Stimulated activated naive B cell treated with anti-CD40 and anti-IgM and Interleukin-4, amounts not matched to agents 10 μg/mL and 1 μg/mL and 100 μg/mL, for 72 hours (primary cell): ENCODE measurements around the gene KIAA1671.

Source experiments
- ATAC-seq, 2 donors: fragments of 150-1000 bp; cut with Tn5 transposase; replicated peaks; 2 replicates each; pipeline ENCODE4 v1.10.0; 2021; ENCODE audit warnings: moderate library complexity in 1 of 2
- DNase-seq: peaks from one replicate; pipeline ENCODE4 v3.0.0; 2021
- H3K27ac Mint-ChIP-seq: one replicate; pipeline ENCODE4 v1.8.0; 2022; ENCODE audit warnings: mild to moderate bottlenecking, mixed read lengths
- H3K27me3 Mint-ChIP-seq, 2 donors: one replicate each; pipeline ENCODE4 v1.8.0; 2022; ENCODE audit warnings: mixed read lengths in 2 of 2
- H3K36me3 Mint-ChIP-seq, 2 donors: one replicate each; pipeline ENCODE4 v1.8.0; 2022; ENCODE audit warnings: mixed read lengths in 2 of 2, mild to moderate bottlenecking in 1 of 2
- H3K4me1 Mint-ChIP-seq, 2 donors: one replicate each; pipeline ENCODE4 v1.8.0; 2022; ENCODE audit warnings: mixed read lengths in 2 of 2, mild to moderate bottlenecking in 1 of 2
- H3K4me3 Mint-ChIP-seq, 2 donors: one replicate each; pipeline ENCODE4 v1.8.0; 2022; ENCODE audit warnings: mild to moderate bottlenecking in 2 of 2, mixed read lengths in 2 of 2, moderate library complexity in 1 of 2
- H3K9me3 Mint-ChIP-seq, 2 donors: one replicate each; pipeline ENCODE4 v1.8.0; 2022; ENCODE audit warnings: mixed read lengths in 2 of 2, mild to moderate bottlenecking in 1 of 2

KIAA1671 gene

DNA sequence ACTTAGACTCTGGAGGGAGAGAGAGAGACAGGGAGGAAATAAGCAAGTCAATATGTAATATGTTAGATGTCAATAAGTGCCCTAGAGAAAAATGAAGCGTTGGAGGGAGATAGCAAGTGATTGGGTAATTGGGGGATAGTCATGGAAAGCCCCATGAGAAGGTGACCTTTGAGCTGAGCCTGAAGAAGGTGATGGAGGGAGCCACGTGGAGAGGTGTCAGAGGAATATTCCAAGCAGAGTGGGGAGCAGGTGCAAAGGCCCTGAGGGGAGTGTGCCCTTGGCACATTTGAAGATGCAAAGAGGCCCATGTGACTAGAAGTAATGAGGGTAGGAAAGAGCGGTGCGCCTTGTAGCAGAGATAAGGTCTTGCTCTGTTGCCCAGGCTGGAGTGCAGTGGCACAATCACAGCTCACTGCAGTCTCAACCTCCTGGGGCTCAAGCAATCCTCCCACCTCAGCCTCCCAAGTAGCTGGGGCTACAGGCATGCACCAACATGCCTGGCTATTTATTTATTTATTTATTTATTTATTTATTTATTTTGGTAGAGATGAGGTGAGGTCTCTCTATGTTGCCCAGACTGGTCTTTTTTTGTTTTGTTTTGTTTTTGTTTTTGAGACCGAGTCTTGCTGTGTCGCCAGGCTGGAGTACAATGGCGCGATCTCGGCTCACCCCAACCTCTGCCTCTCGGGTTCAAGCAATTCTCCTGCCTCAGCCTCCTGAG lies 8.1 kb upstream of the KIAA1671 start:
- DNase-seq (no peak), ATAC-seq (no peak)
- H3K4me3 Mint-ChIP-seq, result no peak overlapping the region
- H3K4me1 Mint-ChIP-seq, result peaks cover 0 to 1% of the 10 kb centered on the region in 2 donors
- no peaks in the 10 kb centered on the region for H3K9me3 Mint-ChIP-seq
- no peaks in the 10 kb centered on the region for H3K36me3 Mint-ChIP-seq
- peaks cover 34 to 36% of the 10 kb centered on the region in 2 donors for H3K27me3 Mint-ChIP-seq
- no peak overlapping the region for H3K27ac Mint-ChIP-seq

DNA sequence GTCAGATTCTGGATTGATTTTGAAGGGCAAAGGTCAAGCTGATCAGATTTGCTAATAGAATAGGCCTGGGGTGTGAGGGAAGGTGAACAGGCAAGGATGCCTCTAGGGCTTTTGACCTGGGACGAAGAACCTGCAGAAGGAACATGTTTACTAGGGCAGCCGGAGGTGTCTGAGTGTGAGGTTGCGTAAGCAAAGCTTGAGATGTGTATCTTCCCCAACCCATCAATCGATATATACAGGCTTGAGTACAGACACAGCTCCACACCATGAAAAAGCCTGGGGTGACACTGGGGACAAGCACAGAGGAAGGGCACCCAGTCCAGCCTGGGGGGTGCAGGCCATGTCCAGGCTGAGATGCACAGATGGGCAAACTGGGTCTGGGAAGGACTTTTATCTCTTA lies 7.1 kb upstream of the KIAA1671 start:
- no peak for DNase-seq
- peaks cover 0 to 4% of the 10 kb centered on the region in 2 donors for H3K4me1 Mint-ChIP-seq
- H3K27ac Mint-ChIP-seq, result no peak overlapping the region
- H3K4me3 Mint-ChIP-seq, result no peak overlapping the region
- no peaks in the 10 kb centered on the region for H3K9me3 Mint-ChIP-seq
- H3K36me3 Mint-ChIP-seq, result no peaks in the 10 kb centered on the region
- ATAC-seq, result no peak
- peaks cover 44 to 46% of the 10 kb centered on the region in 2 donors for H3K27me3 Mint-ChIP-seq

GRCh38 chr22:24947383-24947782 lies 5.1 kb upstream of the KIAA1671 start:
- Mint-ChIP-seq H3K4me3 (no peak overlapping the region), H3K36me3 (peaks cover 0 to 3% of the 10 kb centered on the region in 2 donors), H3K4me1 (peaks cover 8% of the 10 kb centered on the region in 2 donors), H3K27ac (no peak overlapping the region), H3K27me3 (peaks cover 62 to 63% of the 10 kb centered on the region in 2 donors), H3K9me3 (no peaks in the 10 kb centered on the region)
- no peak for ATAC-seq
- no peak for DNase-seq

DNA sequence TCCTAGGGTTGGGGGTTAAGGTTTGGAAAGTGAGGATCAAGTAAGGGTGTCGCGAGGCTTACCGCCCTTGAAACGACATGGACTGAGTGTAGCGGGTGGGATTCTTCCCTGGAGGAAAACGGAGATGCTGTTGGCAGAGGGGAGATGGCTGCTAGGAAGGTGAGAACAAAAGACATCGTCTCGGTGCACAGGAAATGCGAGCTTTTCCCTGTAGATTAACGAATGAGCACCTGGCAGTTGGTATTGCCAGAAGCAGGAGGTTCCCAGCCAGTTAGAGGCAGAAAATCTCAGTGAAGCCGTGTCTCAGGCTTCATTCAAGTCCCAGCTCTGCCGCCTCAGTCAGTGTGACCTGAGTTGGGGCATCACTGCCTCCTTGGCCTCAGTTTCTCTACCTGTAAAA lies 4.6 kb upstream of the KIAA1671 start:
- H3K36me3 Mint-ChIP-seq, result peaks cover 0 to 3% of the 10 kb centered on the region in 2 donors
- ATAC-seq (no peak), DNase-seq (no peak)
- H3K4me1 Mint-ChIP-seq, result peaks cover 8 to 9% of the 10 kb centered on the region in 2 donors
- peaks cover 63 to 65% of the 10 kb centered on the region in 2 donors for H3K27me3 Mint-ChIP-seq
- no peak overlapping the region for H3K27ac Mint-ChIP-seq
- H3K4me3 Mint-ChIP-seq, result no peak overlapping the region
- no peaks in the 10 kb centered on the region for H3K9me3 Mint-ChIP-seq

DNA sequence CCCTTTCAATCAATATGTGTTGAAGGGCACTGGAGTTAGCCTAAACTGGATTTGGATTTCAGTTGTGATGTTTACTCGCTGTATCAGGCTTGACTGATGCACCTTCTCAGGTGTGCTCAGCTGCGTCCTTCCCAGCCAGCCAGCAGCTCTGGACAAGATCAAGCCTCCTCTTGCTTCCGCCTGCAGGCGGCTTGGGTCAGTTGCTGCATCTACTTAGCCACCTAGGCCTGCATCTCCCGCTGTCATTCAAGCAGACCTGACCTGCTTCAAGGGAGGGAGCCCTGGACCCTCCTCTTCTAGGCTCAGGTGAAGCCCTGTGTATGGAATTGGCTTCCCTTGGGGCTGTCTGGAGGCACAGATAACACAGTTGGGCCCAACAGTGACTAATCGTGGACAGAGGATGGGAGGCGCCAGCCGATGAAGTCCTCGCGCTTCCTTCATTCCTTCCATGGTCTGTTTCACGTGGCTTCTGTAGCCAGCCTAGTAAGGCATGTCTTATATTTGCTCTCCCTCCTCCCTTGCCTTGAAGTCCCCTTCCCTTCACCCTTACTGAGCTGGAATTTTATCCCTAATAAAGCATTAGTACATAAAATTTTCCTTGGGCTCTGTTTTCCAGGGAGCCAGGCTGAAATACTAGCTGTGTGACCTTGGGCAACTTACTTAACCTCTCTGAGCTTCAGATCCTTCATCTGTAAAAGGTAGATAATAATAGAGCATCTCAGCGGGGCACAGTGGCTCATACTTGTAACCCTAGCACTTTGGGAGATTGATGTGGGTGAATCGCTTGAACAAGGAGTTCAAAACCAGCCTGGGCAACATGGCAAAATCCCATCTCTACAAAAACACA lies 3.9 kb upstream of the KIAA1671 start:
- Mint-ChIP-seq H3K27ac (no peak overlapping the region), H3K9me3 (no peaks in the 10 kb centered on the region), H3K27me3 (peaks cover 69 to 71% of the 10 kb centered on the region in 2 donors), H3K4me3 (no peak overlapping the region), H3K4me1 (peaks cover 9 to 14% of the 10 kb centered on the region in 2 donors), H3K36me3 (peaks cover 0 to 3% of the 10 kb centered on the region in 2 donors)
- no peak for DNase-seq
- ATAC-seq, result no peak

DNA sequence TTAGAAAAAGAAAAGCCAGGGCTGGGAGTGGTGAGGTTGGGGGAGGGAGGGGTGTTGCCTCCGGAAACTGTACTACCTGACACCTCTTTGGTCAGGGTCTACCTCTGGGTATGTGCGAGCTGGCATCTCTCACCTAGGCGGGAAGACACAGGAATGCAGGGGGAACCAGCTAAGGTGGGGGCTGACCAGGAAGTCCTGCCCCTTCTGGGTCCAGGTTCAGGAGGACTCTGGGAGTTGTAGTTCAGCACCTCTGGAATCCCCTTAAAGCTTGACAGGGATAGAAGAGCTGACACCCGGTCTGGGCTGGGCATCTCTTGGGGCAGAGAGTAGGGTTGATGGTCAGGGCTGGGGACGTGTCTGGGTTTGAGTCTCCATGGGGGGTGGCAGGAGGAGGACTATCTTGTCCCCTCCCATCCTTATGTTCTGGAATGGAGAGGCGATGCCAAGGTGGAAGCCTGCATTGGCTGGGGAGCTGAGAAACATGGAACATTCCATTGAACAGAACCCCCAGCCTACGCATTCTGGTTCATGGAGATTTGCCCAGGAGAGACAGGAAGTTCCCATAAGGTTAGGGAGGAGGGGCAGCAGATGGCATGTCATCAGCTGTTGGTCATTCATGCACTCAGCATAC lies 2.1 kb upstream of the KIAA1671 start:
- H3K4me1 Mint-ChIP-seq, result peaks cover 11 to 14% of the 10 kb centered on the region in 2 donors
- DNase-seq (no peak), ATAC-seq (no peak)
- H3K4me3 Mint-ChIP-seq, result no peak overlapping the region
- H3K36me3 Mint-ChIP-seq, result peaks cover 0 to 3% of the 10 kb centered on the region in 2 donors
- no peak overlapping the region for H3K27ac Mint-ChIP-seq
- peaks cover 72 to 77% of the 10 kb centered on the region in 2 donors for H3K27me3 Mint-ChIP-seq
- no peaks in the 10 kb centered on the region for H3K9me3 Mint-ChIP-seq

GRCh38 chr22:24952837-24953383 lies 394 bp downstream of the KIAA1671 start:
- Mint-ChIP-seq H3K27me3 (peaks cover 75 to 76% of the 10 kb centered on the region in 2 donors), H3K4me1 (peaks cover 9 to 14% of the 10 kb centered on the region in 2 donors), H3K4me3 (peak overlapping the region; percentile 55 to 94), H3K36me3 (peaks cover 0 to 3% of the 10 kb centered on the region in 2 donors), H3K9me3 (no peaks in the 10 kb centered on the region), H3K27ac (no peak overlapping the region)
- ATAC-seq (no peak), DNase-seq (no peak)

- DNase-seq (no peak), ATAC-seq (no peak)
- Mint-ChIP-seq H3K27ac (no peak overlapping the region), H3K4me1 (peaks cover 9 to 14% of the 10 kb centered on the region in 2 donors), H3K27me3 (peaks cover 70% of the 10 kb centered on the region in 2 donors), H3K9me3 (no peaks in the 10 kb centered on the region), H3K4me3 (peak overlapping the region; percentile 59 to 94), H3K36me3 (peaks cover 0 to 3% of the 10 kb centered on the region in 2 donors)
These were observed 1.0 kb downstream of the KIAA1671 start for GRCh38 chr22:24953384-24954113.

DNA sequence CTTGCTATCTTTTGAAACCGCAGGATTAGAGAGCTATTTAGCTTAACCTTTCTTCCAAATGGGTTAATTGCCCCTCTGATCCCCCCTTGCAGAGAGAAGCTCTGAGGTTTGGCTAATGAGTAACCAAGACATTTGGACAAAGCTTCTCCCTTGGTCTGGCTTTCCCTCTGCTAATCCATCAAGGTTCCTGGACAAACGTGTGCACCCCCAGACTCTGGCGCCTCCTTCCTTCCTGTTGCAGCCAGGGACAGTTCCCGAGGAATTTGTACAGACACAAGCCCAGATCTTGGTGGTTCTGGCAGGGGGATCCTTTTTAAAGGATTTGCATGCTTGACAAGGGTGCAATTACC lies 1.6 kb downstream of the KIAA1671 start:
- peaks cover 0 to 3% of the 10 kb centered on the region in 2 donors for H3K36me3 Mint-ChIP-seq
- no peaks in the 10 kb centered on the region for H3K9me3 Mint-ChIP-seq
- H3K4me1 Mint-ChIP-seq, result peaks cover 9 to 14% of the 10 kb centered on the region in 2 donors
- ATAC-seq (no peak), DNase-seq (no peak)
- H3K27ac Mint-ChIP-seq, result no peak overlapping the region
- peaks cover 64 to 65% of the 10 kb centered on the region in 2 donors for H3K27me3 Mint-ChIP-seq
- no peak overlapping the region for H3K4me3 Mint-ChIP-seq

- DNase-seq (no peak), ATAC-seq (no peak)
- H3K27me3 Mint-ChIP-seq, result peaks cover 57% of the 10 kb centered on the region in 2 donors
- no peaks in the 10 kb centered on the region for H3K9me3 Mint-ChIP-seq
- no peak overlapping the region for H3K4me3 Mint-ChIP-seq
- H3K36me3 Mint-ChIP-seq, result peaks cover 0 to 3% of the 10 kb centered on the region in 2 donors
- peaks cover 9 to 14% of the 10 kb centered on the region in 2 donors for H3K4me1 Mint-ChIP-seq
- no peak overlapping the region for H3K27ac Mint-ChIP-seq
These were observed 2.3 kb downstream of the KIAA1671 start for GRCh38 chr22:24954856-24955255.

GRCh38 chr22:24957043-24957442 lies 4.5 kb downstream of the KIAA1671 start:
- Mint-ChIP-seq H3K4me3 (no peak overlapping the region), H3K36me3 (peaks cover 0 to 2% of the 10 kb centered on the region in 2 donors), H3K4me1 (peaks cover 4 to 9% of the 10 kb centered on the region in 2 donors), H3K27ac (no peak overlapping the region), H3K27me3 (peaks cover 37 to 41% of the 10 kb centered on the region in 2 donors), H3K9me3 (no peaks in the 10 kb centered on the region)
- DNase-seq (no peak), ATAC-seq (no peak)

DNA sequence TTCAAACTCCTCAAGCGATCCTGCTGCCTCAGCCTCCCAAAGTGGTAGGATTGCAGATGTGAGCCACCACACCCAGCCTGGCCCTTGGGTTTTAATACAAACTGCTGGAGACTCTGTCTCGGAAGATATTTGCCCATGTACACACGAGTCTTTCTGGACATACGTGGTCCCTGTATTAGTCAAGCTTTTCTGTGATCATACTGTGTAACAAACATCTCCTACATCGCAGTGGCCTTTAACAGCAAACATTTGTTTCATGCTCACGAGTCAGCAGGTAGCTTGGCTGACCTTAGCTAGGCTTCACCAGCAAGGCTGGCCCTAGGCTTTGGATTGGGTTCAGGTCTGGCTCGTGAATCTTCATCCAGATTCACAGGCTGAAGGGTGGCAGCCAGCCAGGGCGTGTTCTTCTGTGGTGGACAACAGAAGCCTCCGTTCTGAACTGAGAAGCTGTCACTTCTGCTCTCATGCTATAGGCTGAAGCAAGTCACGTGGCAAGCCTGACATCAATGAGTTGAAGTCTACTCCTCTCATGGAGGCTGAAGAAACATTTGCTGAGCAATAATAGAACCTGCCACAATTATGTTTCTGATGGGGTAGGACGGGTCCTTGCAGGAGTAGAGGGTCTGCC lies 8.8 kb downstream of the KIAA1671 start:
- H3K4me3 Mint-ChIP-seq, result no peak overlapping the region
- H3K27ac Mint-ChIP-seq, result no peak overlapping the region
- H3K4me1 Mint-ChIP-seq, result no peaks in the 10 kb centered on the region
- no peaks in the 10 kb centered on the region for H3K36me3 Mint-ChIP-seq
- H3K9me3 Mint-ChIP-seq, result no peaks in the 10 kb centered on the region
- ATAC-seq, result no peak
- peaks cover 2 to 13% of the 10 kb centered on the region in 2 donors for H3K27me3 Mint-ChIP-seq
- DNase-seq, result no peak

DNA sequence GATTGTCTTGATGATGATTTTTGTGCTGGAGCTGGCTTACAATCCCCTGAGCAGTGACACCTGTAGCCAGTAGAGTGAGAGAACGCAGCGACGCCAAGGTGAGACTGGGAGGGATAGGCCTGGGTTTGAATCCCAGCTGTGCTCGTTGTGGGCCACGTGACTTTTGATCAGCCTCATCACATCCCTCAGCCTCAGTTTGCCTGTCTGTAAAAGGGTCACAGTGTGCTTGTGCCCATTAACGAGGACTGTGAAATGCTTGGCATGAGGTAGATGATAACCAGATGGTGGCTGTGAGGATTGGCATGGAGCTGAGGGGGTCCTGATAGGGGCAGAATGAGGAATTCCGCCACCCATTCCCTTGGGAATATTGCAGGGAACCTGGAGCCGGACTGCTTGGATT lies 9.6 kb downstream of the KIAA1671 start:
- no peak for DNase-seq
- no peak overlapping the region for H3K4me3 Mint-ChIP-seq
- H3K27me3 Mint-ChIP-seq, result peaks cover 0 to 9% of the 10 kb centered on the region in 2 donors
- no peaks in the 10 kb centered on the region for H3K9me3 Mint-ChIP-seq
- no peak for ATAC-seq
- H3K27ac Mint-ChIP-seq, result no peak overlapping the region
- no peaks in the 10 kb centered on the region for H3K36me3 Mint-ChIP-seq
- H3K4me1 Mint-ChIP-seq, result no peaks in the 10 kb centered on the region
